HCT116 (cell line): ENCODE results near the gene CCDC174. TPM values are rescaled to one million over a fixed set of nuclear protein-coding genes. Genes with fewer than 3 reads are reported as not detected.

ENCODE experiments used
- ATAC-seq: fragments of 200-7000 bp; cut with Tn5 transposase; 2 replicates; pipeline ENCODE4 v1.9.1; 2020; ENCODE audit warnings: mild to moderate bottlenecking, moderate library complexity
- BruUV-seq: library from RNA; stranded (reverse); fragments of 400-500 nt; replicated peaks from 2 replicates; lab custom pipeline; 2021; lab: Mats Ljungman, UMichigan
- CTCF ChIA-PET: fragments of 300-600 bp; sonication (Branson Sonifier 250); formaldehyde crosslinking; loops from one replicate; lab custom pipeline; 2021; ENCODE audit warnings: antibody characterized with exemption; lab: Charles Lee
- POLR2A ChIA-PET: fragments of 300-600, 350-600 bp; sonication (Branson Sonifier 250); formaldehyde crosslinking; loops from one replicate; lab custom pipeline; 2021; ENCODE audit warnings: antibody characterized with exemption; lab: Charles Lee
- RAD21 ChIA-PET, 2 experiments: fragments of 300-600 bp; sonication (Branson Sonifier 250); formaldehyde crosslinking; loops; one replicate each; lab custom pipeline; 2023; ENCODE audit warnings: low total read pairs in 2 of 2; ENCODE audit not compliant: uncharacterized antibody in 2 of 2, unreplicated experiment in 2 of 2, low non-redundant PET in 1 of 2; lab: Charles Lee
- DNase-seq: peaks from one replicate; pipeline ENCODE4 v3.0.0-alpha.2; 2010; ENCODE audit warnings: low read depth, low spot score
- H2AFZ ChIP-seq: fragments of 200-600 bp; shearing (Covaris generic), sonication (generic); 2 replicates; pipeline ENCODE4 v1.6.1; 2017; ENCODE audit warnings: low read depth, mixed run types, mixed read lengths, antibody characterized with exemption, low read length; ENCODE audit not compliant: poor library complexity, severe bottlenecking
- H3K27ac ChIP-seq: 2 replicates; pipeline ENCODE4 v1.5.1; 2012; ENCODE audit warnings: low read depth, low read length
- H3K27me3 ChIP-seq: fragments of 200-600 bp; sonication (generic); 2 replicates; pipeline ENCODE4 v1.6.1; 2016; ENCODE audit warnings: mixed run types, low read length, mixed read lengths; ENCODE audit not compliant: insufficient read depth
- H3K36me3 ChIP-seq, 2 experiments: fragments of 200-500 bp in 1 of 2; fragments of 200-600 bp in 1 of 2; sonication (Bioruptor generic) in 1 of 2; sonication (generic) in 1 of 2; 2 replicates each; pipeline versions ENCODE4 v1.5.1 to v1.6.1; 2014 to 2016; ENCODE audit warnings: low read length in 2 of 2, inconsistent platforms in 1 of 2, mixed read lengths in 1 of 2, mixed run types in 1 of 2; ENCODE audit not compliant: insufficient read depth in 2 of 2, control insufficient read depth in 1 of 2
- H3K4me1 ChIP-seq, 2 experiments: fragments of 200-600 bp in 1 of 2; sonication (generic) in 1 of 2; 2 replicates each; pipeline versions ENCODE4 v1.5.1 to v1.6.1; 2012 to 2017; ENCODE audit warnings: low read length in 2 of 2, inconsistent platforms in 1 of 2, mild to moderate bottlenecking in 1 of 2, mixed read lengths in 1 of 2, mixed run types in 1 of 2, moderate library complexity in 1 of 2; ENCODE audit not compliant: insufficient read depth in 2 of 2, control insufficient read depth in 1 of 2
- H3K4me2 ChIP-seq: fragments of 200-600 bp; sonication (generic); 2 replicates; pipeline ENCODE4 v1.6.1; 2017; ENCODE audit warnings: mixed run types, low read length, mixed read lengths
- H3K4me3 ChIP-seq, 2 experiments: fragments of 200-600 bp in 1 of 2; sonication (generic) in 1 of 2; replicated peaks in 1 of 2; 2 replicates each; pipeline ENCODE4 v1.5.1; 2011 to 2016; ENCODE audit warnings: low read length in 2 of 2, control low read depth in 1 of 2, low read depth in 1 of 2, mild to moderate bottlenecking in 1 of 2, mixed read lengths in 1 of 2, mixed run types in 1 of 2
- H3K79me2 ChIP-seq: fragments of 200-600 bp; sonication (generic); 2 replicates; pipeline ENCODE4 v1.6.1; 2017; ENCODE audit warnings: mild to moderate bottlenecking, mixed run types, low read length, moderate library complexity, mixed read lengths; ENCODE audit not compliant: insufficient read depth
- H3K9ac ChIP-seq: fragments of 200-600 bp; sonication (generic); 2 replicates; pipeline ENCODE4 v1.6.1; 2016; ENCODE audit warnings: low read length, mixed read lengths
- H3K9me2 ChIP-seq: fragments of 200-600 bp; sonication (generic), shearing (Covaris generic); 2 replicates; pipeline ENCODE4 v1.6.1; 2017; ENCODE audit warnings: mixed run types, mild to moderate bottlenecking, moderate library complexity; ENCODE audit not compliant: insufficient read depth
- H3K9me3 ChIP-seq, 2 experiments: fragments of 200-500 bp in 1 of 2; fragments of 200-600 bp in 1 of 2; sonication (Bioruptor generic) in 1 of 2; sonication (generic) in 1 of 2; 2 replicates each; pipeline ENCODE4 v1.6.1; 2014 to 2017; ENCODE audit warnings: low read length in 2 of 2, mixed read lengths in 2 of 2, inconsistent platforms in 1 of 2, low read depth in 1 of 2, mild to moderate bottlenecking in 1 of 2, mixed run types in 1 of 2, moderate library complexity in 1 of 2; ENCODE audit not compliant: control insufficient read depth in 1 of 2, insufficient read depth in 1 of 2
- H4K20me1 ChIP-seq: fragments of 200-600 bp; sonication (generic), shearing (Covaris generic); 2 replicates; pipeline ENCODE4 v1.6.1; 2017; ENCODE audit warnings: mixed run types, mild to moderate bottlenecking, moderate library complexity; ENCODE audit not compliant: insufficient read depth
- ELF1 ChIP-seq: IDR thresholded peaks from 2 replicates; pipeline ENCODE4 v1.6.1; 2012; ENCODE audit warnings: low read depth, borderline replicate concordance
- RAD21 ChIP-seq: IDR thresholded peaks from 2 replicates; pipeline ENCODE4 v1.6.1; 2012; ENCODE audit warnings: low read depth, mild to moderate bottlenecking
- SP1 ChIP-seq: IDR thresholded peaks from 2 replicates; pipeline ENCODE4 v1.6.1; 2012; ENCODE audit warnings: low read depth
- YY1 ChIP-seq: IDR thresholded peaks from 2 replicates; pipeline ENCODE4 v1.6.1; 2011; ENCODE audit warnings: low read length, low read depth, moderate library complexity, mild to moderate bottlenecking; ENCODE audit not compliant: insufficient replicate concordance; ENCODE audit errors: extremely low read depth
- intact Hi-C: fragments of 100-400 bp; cut with micrococcal nuclease; formaldehyde crosslinking; loops from 2 replicates; pipeline ENCODE4 v1.10.0; 2022
- total RNA-seq: library from RNA; stranded (reverse); gene quantifications from one replicate; pipeline ENCODE4 v1.2.1, GENCODE V29; 2021; ENCODE audit not compliant: unreplicated experiment
- TF ChIP-seq, protein P1 (sequence below): IDR thresholded peaks from 2 replicates; pipeline ENCODE4 v1.6.1; 2012
- TF ChIP-seq, protein P2 (sequence below): IDR thresholded peaks from 2 replicates; pipeline ENCODE4 v1.6.1; 2012; ENCODE audit warnings: low read depth

CCDC174 gene
- total RNA-seq, 1 experiment from 2014 or later: 15.6 TPM

DNA sequence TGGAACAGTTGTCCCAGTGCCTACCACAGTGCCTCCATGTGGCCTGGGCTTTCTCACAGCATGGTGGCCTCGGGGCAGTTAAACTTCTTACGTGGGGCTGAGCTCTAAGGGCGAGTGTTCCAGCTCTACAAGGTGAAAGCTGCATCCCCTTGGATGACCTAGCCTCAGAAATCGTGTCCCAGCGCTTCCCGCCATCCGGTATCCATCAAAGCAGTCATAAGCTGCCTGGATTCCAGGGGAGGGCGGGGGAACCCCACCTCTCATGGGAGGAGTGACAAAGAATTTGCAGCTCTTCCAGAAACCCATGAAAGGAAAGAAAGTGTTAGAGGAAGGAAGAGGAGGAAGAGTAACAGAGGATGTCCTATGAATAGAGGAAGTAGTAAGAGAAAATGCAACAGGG lies 45.8 kb upstream of the CCDC174 start:
- no peak overlapping the region for H2AFZ ChIP-seq
- H3K4me3 ChIP-seq: no peak overlapping the region
- TF ChIP-seq, protein P1, sequence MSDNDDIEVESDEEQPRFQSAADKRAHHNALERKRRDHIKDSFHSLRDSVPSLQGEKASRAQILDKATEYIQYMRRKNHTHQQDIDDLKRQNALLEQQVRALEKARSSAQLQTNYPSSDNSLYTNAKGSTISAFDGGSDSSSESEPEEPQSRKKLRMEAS: no peak
- no peak for TF ChIP-seq RAD21
- TF ChIP-seq, protein P2, sequence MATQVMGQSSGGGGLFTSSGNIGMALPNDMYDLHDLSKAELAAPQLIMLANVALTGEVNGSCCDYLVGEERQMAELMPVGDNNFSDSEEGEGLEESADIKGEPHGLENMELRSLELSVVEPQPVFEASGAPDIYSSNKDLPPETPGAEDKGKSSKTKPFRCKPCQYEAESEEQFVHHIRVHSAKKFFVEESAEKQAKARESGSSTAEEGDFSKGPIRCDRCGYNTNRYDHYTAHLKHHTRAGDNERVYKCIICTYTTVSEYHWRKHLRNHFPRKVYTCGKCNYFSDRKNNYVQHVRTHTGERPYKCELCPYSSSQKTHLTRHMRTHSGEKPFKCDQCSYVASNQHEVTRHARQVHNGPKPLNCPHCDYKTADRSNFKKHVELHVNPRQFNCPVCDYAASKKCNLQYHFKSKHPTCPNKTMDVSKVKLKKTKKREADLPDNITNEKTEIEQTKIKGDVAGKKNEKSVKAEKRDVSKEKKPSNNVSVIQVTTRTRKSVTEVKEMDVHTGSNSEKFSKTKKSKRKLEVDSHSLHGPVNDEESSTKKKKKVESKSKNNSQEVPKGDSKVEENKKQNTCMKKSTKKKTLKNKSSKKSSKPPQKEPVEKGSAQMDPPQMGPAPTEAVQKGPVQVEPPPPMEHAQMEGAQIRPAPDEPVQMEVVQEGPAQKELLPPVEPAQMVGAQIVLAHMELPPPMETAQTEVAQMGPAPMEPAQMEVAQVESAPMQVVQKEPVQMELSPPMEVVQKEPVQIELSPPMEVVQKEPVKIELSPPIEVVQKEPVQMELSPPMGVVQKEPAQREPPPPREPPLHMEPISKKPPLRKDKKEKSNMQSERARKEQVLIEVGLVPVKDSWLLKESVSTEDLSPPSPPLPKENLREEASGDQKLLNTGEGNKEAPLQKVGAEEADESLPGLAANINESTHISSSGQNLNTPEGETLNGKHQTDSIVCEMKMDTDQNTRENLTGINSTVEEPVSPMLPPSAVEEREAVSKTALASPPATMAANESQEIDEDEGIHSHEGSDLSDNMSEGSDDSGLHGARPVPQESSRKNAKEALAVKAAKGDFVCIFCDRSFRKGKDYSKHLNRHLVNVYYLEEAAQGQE: no peak
- TF ChIP-seq YY1: no peak
- no peak for TF ChIP-seq ELF1
- TF ChIP-seq SP1: no peak
- H3K4me1 ChIP-seq: peaks cover 0 to 24% of the 10 kb centered on the region in 2 experiments; a peak in 2 of 4 replicates
- peaks cover 7% of the 10 kb centered on the region; the same call in 1 of the 2 replicates for H3K27me3 ChIP-seq
- ChIA-PET RAD21 (no interaction called here), POLR2A (no interaction called here), CTCF (no interaction called here)
- H3K9me2 ChIP-seq: no peaks in the 10 kb centered on the region
- no peak for DNase-seq
- H3K9ac ChIP-seq: no peak overlapping the region
- no peaks in the 10 kb centered on the region for H3K9me3 ChIP-seq
- no peaks in the 10 kb centered on the region for H3K79me2 ChIP-seq
- H3K27ac ChIP-seq: no peak overlapping the region
- no peaks in the 10 kb centered on the region for H3K36me3 ChIP-seq
- no peak for ATAC-seq
- no peak overlapping the region for H3K4me2 ChIP-seq
- intact Hi-C loops: no loop called here
- no TSS peak for BruUV-seq
- no peaks in the 10 kb centered on the region for H4K20me1 ChIP-seq
